MCF 10A (cell line): ENCODE data around the gene CCDC85C. TPM values are rescaled to one million over a fixed set of nuclear protein-coding genes. Genes with fewer than 3 reads are reported as not detected.

Experiments
- BruUV-seq: library from RNA; stranded (reverse); fragments of 400-500 nt; replicated peaks from 2 replicates; lab custom pipeline; 2021; lab: Mats Ljungman, UMichigan
- CTCF ChIA-PET: fragments of 300-600 bp; sonication (Branson Sonifier 250); formaldehyde crosslinking; extraction: SDS; loops from one replicate; lab custom pipeline; 2021; ENCODE audit warnings: antibody characterized with exemption, inconsistent platforms; lab: Yijun Ruan, JAX
- POLR2A ChIA-PET: fragments of 300-600, 350-650 bp; sonication (Branson Sonifier 250); formaldehyde crosslinking; extraction: SDS; loops from one replicate; lab custom pipeline; 2020; ENCODE audit warnings: antibody characterized with exemption, inconsistent platforms; lab: Yijun Ruan, JAX
- DNase-seq: peaks from one replicate; pipeline ENCODE4 v3.0.0-alpha.2; 2018; ENCODE audit not compliant: unreplicated experiment
- H3K27ac Mint-ChIP-seq: one replicate; pipeline ENCODE4 v1.8.0; 2022; ENCODE audit warnings: mild to moderate bottlenecking, low read depth, mixed read lengths; ENCODE audit not compliant: unreplicated experiment
- H3K27me3 Mint-ChIP-seq: one replicate; pipeline ENCODE4 v1.8.0; 2022; ENCODE audit warnings: mixed read lengths; ENCODE audit not compliant: insufficient read depth, unreplicated experiment
- H3K36me3 Mint-ChIP-seq: one replicate; pipeline ENCODE4 v1.8.0; 2022; ENCODE audit warnings: mild to moderate bottlenecking, moderate library complexity, mixed read lengths; ENCODE audit not compliant: insufficient read depth, unreplicated experiment
- H3K4me1 Mint-ChIP-seq: one replicate; pipeline ENCODE4 v1.8.0; 2022; ENCODE audit warnings: mixed read lengths; ENCODE audit not compliant: insufficient read depth, unreplicated experiment
- H3K4me3 Mint-ChIP-seq: one replicate; pipeline ENCODE4 v1.8.0; 2022; ENCODE audit warnings: mild to moderate bottlenecking, moderate library complexity, mixed read lengths; ENCODE audit not compliant: unreplicated experiment
- H3K9me3 Mint-ChIP-seq: one replicate; pipeline ENCODE4 v1.8.0; 2022; ENCODE audit warnings: mixed read lengths; ENCODE audit not compliant: unreplicated experiment
- CTCF ChIP-seq: fragments of 200-600 bp; IDR thresholded peaks from one replicate; pipeline ENCODE4 v1.8.0; 2022; ENCODE audit warnings: antibody characterized with exemption, mild to moderate bottlenecking; ENCODE audit not compliant: unreplicated experiment
- intact Hi-C: fragments of 100-400 bp; cut with micrococcal nuclease; formaldehyde crosslinking; loops from 2 replicates; pipeline ENCODE4 v1.14.1; 2022
- total RNA-seq: library from RNA; stranded (reverse); gene quantifications from 2 replicates; pipeline ENCODE4 v1.2.3, GENCODE V29; 2022

Gene CCDC85C
- total RNA-seq, 1 experiment from 2014 or later: 29.9 TPM

GRCh38 chr14:99584823-99585222, 19.2 kb downstream of the CCDC85C start:
- peaks cover 21% of the 10 kb centered on the region for H3K4me1 Mint-ChIP-seq
- intact Hi-C loops: no loop called here

DNA sequence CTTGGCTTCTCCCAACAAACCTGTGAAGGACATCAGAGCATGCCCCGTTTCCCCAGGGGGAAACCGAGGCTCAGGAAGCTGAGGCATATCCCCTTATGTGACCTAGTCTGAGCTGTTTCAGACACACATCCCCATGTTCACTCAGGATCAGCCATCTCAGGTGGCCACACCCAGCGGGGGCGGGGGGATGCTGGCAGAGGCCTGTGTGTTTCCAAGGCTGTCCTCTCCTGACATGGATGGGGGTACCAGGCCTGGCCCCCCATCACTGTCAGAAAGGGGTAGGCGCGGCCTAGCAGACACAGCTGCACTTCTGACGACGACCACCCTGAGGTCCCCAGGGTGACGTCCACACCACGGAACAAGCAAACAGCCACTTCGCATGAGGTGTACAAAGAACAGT, 22.1 kb downstream of the CCDC85C start:
- H3K36me3 Mint-ChIP-seq: peaks cover 9% of the 10 kb centered on the region
- POLR2A ChIA-PET: no interaction called here
- H3K4me3 Mint-ChIP-seq: no peak overlapping the region
- DNase-seq: no peak
- intact Hi-C loops: no loop called here
- H3K27ac Mint-ChIP-seq: no peak overlapping the region
- TF ChIP-seq CTCF: no peak
- CTCF ChIA-PET: no interaction called here
- H3K27me3 Mint-ChIP-seq: no peaks in the 10 kb centered on the region
- H3K4me1 Mint-ChIP-seq: peaks cover 34% of the 10 kb centered on the region
- H3K9me3 Mint-ChIP-seq: no peaks in the 10 kb centered on the region
- BruUV-seq: no TSS peak

More at GRCh38 chr14:99584823-99585222, 19.2 kb downstream of the CCDC85C start:
- H3K36me3 Mint-ChIP-seq: peaks cover 9% of the 10 kb centered on the region
- H3K9me3 Mint-ChIP-seq: no peaks in the 10 kb centered on the region
- DNase-seq: no peak
- no peak for TF ChIP-seq CTCF
- H3K27ac Mint-ChIP-seq: no peak overlapping the region
- CTCF ChIA-PET: interaction anchor here (0.6 kb wide), 1 partner anchor 19 kb away, joined by 4 read pairs; no protein-coding TSS in a partner anchor
- POLR2A ChIA-PET: no interaction called here
- H3K27me3 Mint-ChIP-seq: no peaks in the 10 kb centered on the region
- no TSS peak for BruUV-seq
- no peak overlapping the region for H3K4me3 Mint-ChIP-seq

GRCh38 chr14:99581374-99581773, 22.6 kb downstream of the CCDC85C start:
- ChIA-PET POLR2A (no interaction called here), CTCF (no interaction called here)
- intact Hi-C loops: no loop called here
- no peaks in the 10 kb centered on the region for H3K27me3 Mint-ChIP-seq
- H3K9me3 Mint-ChIP-seq: no peaks in the 10 kb centered on the region
- no peak for DNase-seq
- H3K27ac Mint-ChIP-seq: no peak overlapping the region
- no TSS peak for BruUV-seq
- no peak for TF ChIP-seq CTCF
- peaks cover 9% of the 10 kb centered on the region for H3K36me3 Mint-ChIP-seq
- H3K4me3 Mint-ChIP-seq: no peak overlapping the region
- H3K4me1 Mint-ChIP-seq: peaks cover 36% of the 10 kb centered on the region

DNA sequence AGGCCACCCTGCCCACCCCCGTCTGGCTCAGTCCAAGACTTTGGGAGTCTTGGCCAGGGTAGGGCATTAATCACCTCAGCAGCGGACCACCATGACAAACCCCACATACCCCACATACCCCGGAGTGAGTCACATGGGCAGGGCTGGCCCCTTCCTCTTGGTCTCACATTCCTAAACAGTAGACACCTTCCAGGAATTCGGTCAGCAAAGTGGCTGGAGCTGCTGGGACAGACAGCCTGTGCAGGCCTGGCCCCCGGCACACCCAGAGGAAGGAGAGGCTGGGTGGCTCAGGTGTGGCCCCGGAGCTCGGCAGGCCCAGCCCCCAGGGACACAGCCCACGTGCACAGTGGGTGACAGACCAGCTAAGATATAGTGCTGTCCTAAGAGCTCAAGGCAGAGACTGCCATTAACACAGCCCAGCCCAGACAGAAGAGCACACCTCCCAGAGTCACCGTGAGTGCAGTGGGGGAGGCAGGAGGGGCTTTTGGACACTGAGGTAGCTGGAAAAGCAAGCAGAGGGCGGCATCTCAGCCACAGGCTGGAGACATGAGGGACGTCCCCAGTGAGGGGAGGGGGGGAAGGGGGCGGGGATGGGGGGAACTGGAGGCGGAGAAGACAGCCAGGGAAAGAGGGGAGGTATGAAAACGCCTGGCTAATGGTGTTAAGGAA, 24.0 kb downstream of the CCDC85C start:
- no TSS peak for BruUV-seq
- intact Hi-C loops: no loop called here
- H3K27ac Mint-ChIP-seq: peak overlapping the region; percentile 54
- no peak for TF ChIP-seq CTCF
- no peaks in the 10 kb centered on the region for H3K9me3 Mint-ChIP-seq
- DNase-seq: no peak
- H3K4me3 Mint-ChIP-seq: no peak overlapping the region
- ChIA-PET CTCF (interaction anchor here (0.5 to 0.6 kb wide), 2 partner anchors 46 to 48 kb away, joined by 3 read pairs; no protein-coding TSS in a partner anchor), POLR2A (interaction anchor here (1.2 to 1.5 kb wide), 2 partner anchors 20 to 98 kb away, joined by 3 to 4 read pairs; no protein-coding TSS in a partner anchor)
- H3K27me3 Mint-ChIP-seq: no peaks in the 10 kb centered on the region
- peaks cover 9% of the 10 kb centered on the region for H3K36me3 Mint-ChIP-seq
- H3K4me1 Mint-ChIP-seq: peaks cover 47% of the 10 kb centered on the region
